ACC112 (cell line): Measurements from ENCODE around the gene SLC45A1.

ENCODE experiments used
- H2AFZ ChIP-seq: fragments of 200-600 bp; sonication (generic); one replicate; pipeline ENCODE4 v1.6.0; 2017; ENCODE audit warnings: antibody characterized with exemption, low read length; ENCODE audit not compliant: unreplicated experiment
- H3K27ac ChIP-seq: fragments of 200-600 bp; sonication (generic); 2 replicates; pipeline ENCODE4 v1.5.1; 2014; ENCODE audit warnings: low read depth, mild to moderate bottlenecking, antibody characterized with exemption, low read length, moderate library complexity
- H3K27me3 ChIP-seq: fragments of 200-600 bp; sonication (generic); 2 replicates; pipeline ENCODE4 v1.6.1; 2014; ENCODE audit warnings: mild to moderate bottlenecking, antibody characterized with exemption, low read length, moderate library complexity, mixed read lengths; ENCODE audit not compliant: insufficient read depth
- H3K36me3 ChIP-seq: fragments of 200-600 bp; sonication (generic); 2 replicates; pipeline ENCODE4 v1.6.1; 2016; ENCODE audit warnings: mild to moderate bottlenecking, antibody characterized with exemption, low read length, moderate library complexity, mixed read lengths; ENCODE audit not compliant: insufficient read depth
- H3K4me1 ChIP-seq: fragments of 200-600 bp; sonication (generic); one replicate; pipeline ENCODE4 v1.6.1; 2016; ENCODE audit warnings: low read length, mixed read lengths; ENCODE audit not compliant: insufficient read depth, unreplicated experiment, control insufficient read depth
- H3K4me3 ChIP-seq: fragments of 200-600 bp; sonication (generic); 2 replicates; pipeline ENCODE4 v1.5.1; 2014; ENCODE audit warnings: mild to moderate bottlenecking, low read depth, low read length
- H3K79me2 ChIP-seq: fragments of 200-600 bp; sonication (generic); one replicate; pipeline ENCODE4 v1.6.0; 2016; ENCODE audit warnings: low read length; ENCODE audit not compliant: control insufficient read depth, unreplicated experiment, insufficient read depth

SLC45A1 gene

DNA sequence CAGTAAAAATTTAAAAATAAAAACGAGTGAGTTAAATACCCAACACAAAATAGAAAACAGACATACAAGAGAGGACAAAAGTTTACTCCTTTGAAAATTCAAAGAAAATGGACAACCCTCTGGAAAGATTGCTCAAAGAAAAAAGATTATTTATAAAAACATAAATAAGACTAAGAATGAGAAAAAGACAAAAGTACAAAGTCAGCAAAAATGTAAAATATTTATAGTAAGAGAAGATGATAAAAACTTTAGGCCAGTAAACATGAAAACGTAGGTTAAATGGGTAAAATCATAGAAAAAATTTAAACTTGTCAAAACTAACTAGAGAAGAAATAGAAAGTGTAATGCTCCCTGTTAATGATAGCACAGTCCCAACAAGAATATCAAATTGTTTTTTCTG is 31.9 kb upstream of the SLC45A1 start:
- no peak overlapping the region for H2AFZ ChIP-seq
- no peaks in the 10 kb centered on the region for H3K79me2 ChIP-seq
- no peaks in the 10 kb centered on the region for H3K36me3 ChIP-seq
- no peaks in the 10 kb centered on the region for H3K27me3 ChIP-seq
- no peaks in the 10 kb centered on the region for H3K4me1 ChIP-seq
- no peak overlapping the region for H3K4me3 ChIP-seq
- no peak overlapping the region for H3K27ac ChIP-seq

- Histone ChIP-seq H2AFZ (no peak overlapping the region), H3K4me3 (no peak overlapping the region), H3K27ac (no peak overlapping the region), H3K36me3 (no peaks in the 10 kb centered on the region), H3K4me1 (no peaks in the 10 kb centered on the region), H3K27me3 (no peaks in the 10 kb centered on the region), H3K79me2 (no peaks in the 10 kb centered on the region)
Measured at GRCh38 chr1:8293118-8293517, 24.8 kb upstream of the SLC45A1 start.

DNA sequence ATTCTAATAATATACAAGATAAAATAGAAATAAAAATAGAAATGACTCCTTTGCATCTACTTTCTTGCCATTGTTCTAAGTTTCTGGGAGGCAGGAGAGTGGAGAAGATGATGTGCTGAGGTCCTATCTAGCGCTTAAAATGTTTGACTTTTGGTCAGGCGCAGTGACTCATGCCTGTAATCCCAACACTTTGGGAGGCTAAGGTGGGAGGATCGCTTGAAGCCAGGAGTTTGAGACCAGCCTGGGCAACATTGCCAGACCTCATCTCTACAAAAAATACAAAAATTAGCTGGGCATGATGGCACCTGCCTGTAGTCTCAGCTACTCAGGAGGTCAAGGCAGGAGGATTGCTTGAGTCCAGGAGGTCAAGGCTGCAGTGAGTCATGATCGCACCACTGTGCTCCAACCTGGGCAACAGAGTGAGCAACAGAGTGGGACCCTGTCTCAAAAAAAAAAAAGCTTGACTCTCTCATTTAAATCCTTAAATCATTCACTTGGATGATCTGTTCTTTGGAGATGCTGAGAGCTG is 24.2 kb upstream of the SLC45A1 start:
- no peak overlapping the region for H3K27ac ChIP-seq

DNA sequence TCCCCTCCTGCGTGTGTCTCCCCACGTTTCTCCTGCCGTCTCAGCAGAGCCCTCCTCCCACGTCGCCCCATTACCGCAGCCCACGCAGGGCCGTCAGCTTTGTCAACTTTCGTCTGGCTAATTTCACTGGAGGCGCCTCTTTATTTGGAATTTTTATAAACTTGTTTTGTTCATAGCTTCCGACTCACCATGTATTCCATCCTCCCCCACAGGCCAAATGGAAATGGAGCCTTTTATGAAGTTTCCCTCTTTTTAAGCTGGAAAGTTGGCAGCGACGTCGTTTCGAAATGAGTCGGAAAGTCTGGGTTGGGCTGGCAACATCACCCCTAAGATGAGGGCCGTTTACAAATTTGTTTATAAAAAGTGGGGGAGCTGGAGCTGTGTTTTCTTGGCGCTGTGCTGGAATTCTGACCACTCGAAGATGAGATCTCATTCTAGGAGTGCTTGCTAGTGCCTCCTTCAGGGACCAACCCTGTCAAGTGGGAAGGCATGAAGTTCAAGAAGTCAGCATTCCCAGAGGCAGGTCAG is 23.7 kb upstream of the SLC45A1 start:
- H3K4me1 ChIP-seq: no peaks in the 10 kb centered on the region
- no peak overlapping the region for H3K27ac ChIP-seq
- no peak overlapping the region for H3K4me3 ChIP-seq
- H2AFZ ChIP-seq: no peak overlapping the region
- H3K36me3 ChIP-seq: no peaks in the 10 kb centered on the region
- no peaks in the 10 kb centered on the region for H3K79me2 ChIP-seq
- no peaks in the 10 kb centered on the region for H3K27me3 ChIP-seq

More for the DNA sequence above, 24.2 kb upstream of the SLC45A1 start:
- H3K4me3 ChIP-seq: no peak overlapping the region
- no peaks in the 10 kb centered on the region for H3K4me1 ChIP-seq
- no peaks in the 10 kb centered on the region for H3K36me3 ChIP-seq
- no peaks in the 10 kb centered on the region for H3K27me3 ChIP-seq
- H3K79me2 ChIP-seq: no peaks in the 10 kb centered on the region
- no peak overlapping the region for H2AFZ ChIP-seq

DNA sequence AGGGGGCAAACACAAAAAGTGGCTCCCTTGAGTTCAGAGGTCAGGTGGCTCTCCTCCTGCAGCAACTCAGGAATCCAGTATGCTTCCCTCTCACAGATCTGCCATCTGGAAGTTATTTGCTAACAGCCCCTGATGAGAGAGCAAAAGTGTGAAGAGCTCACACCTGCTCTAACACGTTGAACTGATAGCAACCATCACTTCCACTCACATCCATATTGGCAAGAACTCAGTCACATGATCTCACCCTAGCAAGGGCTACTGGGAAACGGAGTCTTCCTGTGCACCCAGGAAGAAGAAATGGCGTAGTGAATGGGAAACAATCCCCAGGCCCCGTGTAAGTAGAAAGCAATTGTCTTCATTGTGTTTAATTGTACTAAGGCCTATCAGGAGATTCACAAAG is 20.7 kb upstream of the SLC45A1 start:
- Histone ChIP-seq H3K4me1 (no peaks in the 10 kb centered on the region), H3K4me3 (no peak overlapping the region), H3K27me3 (no peaks in the 10 kb centered on the region), H3K79me2 (no peaks in the 10 kb centered on the region), H2AFZ (no peak overlapping the region), H3K27ac (no peak overlapping the region), H3K36me3 (no peaks in the 10 kb centered on the region)

DNA sequence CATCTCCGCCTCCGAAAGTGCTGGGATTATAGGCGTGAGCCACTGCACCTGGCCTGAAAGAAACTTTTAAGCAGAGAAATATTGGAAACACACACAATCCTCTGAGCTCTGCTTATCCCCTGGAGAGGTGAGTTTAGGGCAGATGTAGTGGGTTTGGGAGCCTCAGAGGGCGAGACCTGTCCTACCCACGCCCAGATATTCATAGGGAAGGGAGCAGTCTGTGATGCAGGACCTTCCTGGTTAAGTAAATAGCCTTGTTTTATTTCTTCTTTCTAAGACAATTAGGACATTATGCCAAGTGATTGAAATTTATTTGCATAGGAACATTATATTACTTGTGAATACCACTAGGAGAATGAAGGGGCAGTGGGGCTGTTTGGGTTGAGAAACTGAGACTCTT is 18.0 kb upstream of the SLC45A1 start:
- Histone ChIP-seq H3K4me1 (peaks cover 8% of the 10 kb centered on the region), H3K27me3 (no peaks in the 10 kb centered on the region), H3K4me3 (no peak overlapping the region), H3K27ac (no peak overlapping the region), H3K36me3 (no peaks in the 10 kb centered on the region), H2AFZ (no peak overlapping the region), H3K79me2 (no peaks in the 10 kb centered on the region)

GRCh38 chr1:8302081-8302956 is 15.6 kb upstream of the SLC45A1 start:
- H3K79me2 ChIP-seq: no peaks in the 10 kb centered on the region
- H2AFZ ChIP-seq: no peak overlapping the region
- H3K36me3 ChIP-seq: no peaks in the 10 kb centered on the region
- H3K4me1 ChIP-seq: peaks cover 8% of the 10 kb centered on the region
- no peak overlapping the region for H3K4me3 ChIP-seq
- no peak overlapping the region for H3K27ac ChIP-seq
- H3K27me3 ChIP-seq: no peaks in the 10 kb centered on the region

GRCh38 chr1:8303141-8303540 is 14.8 kb upstream of the SLC45A1 start:
- no peaks in the 10 kb centered on the region for H3K79me2 ChIP-seq
- no peak overlapping the region for H3K4me3 ChIP-seq
- no peaks in the 10 kb centered on the region for H3K27me3 ChIP-seq
- H3K4me1 ChIP-seq: peaks cover 8% of the 10 kb centered on the region
- no peak overlapping the region for H3K27ac ChIP-seq
- no peaks in the 10 kb centered on the region for H3K36me3 ChIP-seq
- H2AFZ ChIP-seq: no peak overlapping the region

- H3K4me3 ChIP-seq: no peak overlapping the region
- H2AFZ ChIP-seq: no peak overlapping the region
- no peaks in the 10 kb centered on the region for H3K27me3 ChIP-seq
- peaks cover 8% of the 10 kb centered on the region for H3K4me1 ChIP-seq
- H3K36me3 ChIP-seq: no peaks in the 10 kb centered on the region
- H3K79me2 ChIP-seq: no peaks in the 10 kb centered on the region
- no peak overlapping the region for H3K27ac ChIP-seq
Measured at GRCh38 chr1:8303876-8304275, 14.0 kb upstream of the SLC45A1 start.

- Histone ChIP-seq H3K27ac (no peak overlapping the region), H3K4me1 (peaks cover 8% of the 10 kb centered on the region), H3K79me2 (no peaks in the 10 kb centered on the region), H2AFZ (no peak overlapping the region), H3K27me3 (no peaks in the 10 kb centered on the region), H3K4me3 (no peak overlapping the region), H3K36me3 (no peaks in the 10 kb centered on the region)
Measured at GRCh38 chr1:8307628-8308027, 10.3 kb upstream of the SLC45A1 start.
